ENCODE measurements around the gene GPLD1.
"Not testable (repeated sequence)": the region's sequence is repeated elsewhere in the genome, so short reads cannot be mapped to it uniquely, and the experiment has no call there.

Gene GPLD1

GRCh38 chr6:24453921-24454320 lies 35.5 kb downstream of the GPLD1 start:
- no peak for DNase-seq (ENCODE audit: low read depth)

GRCh38 chr6:24451581-24452388 lies 37.6 kb downstream of the GPLD1 start:
- no peak for DNase-seq (ENCODE audit: low read depth)

DNA sequence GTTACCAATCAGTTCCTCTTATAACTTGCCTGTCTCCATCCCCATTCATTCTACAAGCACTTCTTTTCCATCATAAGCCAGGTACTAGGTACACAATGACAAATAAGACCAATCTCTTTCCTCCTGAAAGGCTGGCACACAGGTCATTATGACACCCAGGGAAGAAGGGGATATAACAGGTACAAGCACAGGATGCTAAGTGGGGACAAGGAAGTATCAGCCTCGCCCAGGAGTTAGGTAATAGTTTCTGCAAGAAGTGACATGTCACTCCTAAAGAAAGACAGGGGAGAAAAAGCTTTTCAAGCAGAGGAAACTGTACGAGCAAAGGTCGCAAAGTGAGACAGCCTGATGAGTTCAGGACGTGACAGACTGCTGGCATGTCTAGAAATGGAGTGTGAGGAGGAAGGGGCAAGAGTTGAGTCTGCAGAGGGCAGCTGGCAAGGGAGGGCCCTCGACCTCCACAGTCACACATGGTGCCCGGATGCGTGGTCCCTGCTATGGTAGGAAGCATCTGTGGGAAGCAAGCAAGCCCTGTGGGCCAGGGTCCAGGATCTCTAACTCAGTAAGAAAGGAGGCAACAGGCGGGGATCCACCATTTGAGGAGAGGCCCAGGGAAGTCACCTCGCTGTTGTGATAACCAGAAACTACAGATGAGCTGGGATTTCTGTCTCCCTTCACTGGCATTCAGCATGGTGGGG lies 40.4 kb downstream of the GPLD1 start:
- no peak for DNase-seq (ENCODE audit: low read depth)

DNA sequence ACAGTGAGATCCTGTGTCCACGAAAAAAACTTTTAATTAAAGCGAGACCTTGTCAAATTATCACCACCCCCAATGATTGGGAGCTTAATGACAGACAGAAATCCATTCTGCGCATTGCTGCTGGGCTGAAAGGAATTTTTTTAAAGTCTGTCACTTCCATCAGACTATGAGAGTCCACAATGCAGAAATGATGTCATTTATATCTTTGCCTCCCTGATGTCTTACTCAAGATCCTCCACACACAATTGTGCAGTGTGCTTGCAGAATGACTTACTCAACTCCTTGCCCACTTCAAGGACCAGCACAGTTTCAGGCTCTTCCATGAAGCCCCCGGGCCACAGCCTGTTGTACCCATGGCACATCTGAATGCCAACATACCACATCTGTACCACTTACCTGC lies 41.0 kb downstream of the GPLD1 start:
- no peak for DNase-seq (ENCODE audit: low read depth)

- DNase-seq (ENCODE audit: low read depth) = no peak
These were observed 42.7 kb downstream of the GPLD1 start for GRCh38 chr6:24446670-24447069.

DNA sequence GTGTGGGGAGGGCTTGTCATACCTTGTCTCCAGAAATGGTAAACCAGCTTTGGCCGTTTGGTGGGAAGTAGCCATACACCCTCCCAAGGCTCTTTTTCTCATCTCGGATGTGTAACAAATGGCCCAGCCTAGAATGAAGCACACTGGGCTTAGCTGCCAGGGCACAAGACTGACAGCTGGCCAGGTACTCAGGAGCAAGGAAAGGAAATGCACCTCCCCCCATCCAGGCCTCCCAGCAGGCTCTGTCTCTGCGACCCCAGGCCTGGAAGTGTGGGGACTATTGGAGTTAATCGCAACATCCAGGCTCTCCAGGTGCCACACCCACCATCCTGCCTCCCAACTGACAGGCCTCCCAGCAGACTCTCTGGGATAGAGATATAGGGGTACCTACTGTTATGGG lies 43.7 kb downstream of the GPLD1 start:
- DNase-seq (ENCODE audit: low read depth) = no peak

GRCh38 chr6:24444588-24444987 lies 44.8 kb downstream of the GPLD1 start:
- no peak for DNase-seq (ENCODE audit: low read depth)

DNA sequence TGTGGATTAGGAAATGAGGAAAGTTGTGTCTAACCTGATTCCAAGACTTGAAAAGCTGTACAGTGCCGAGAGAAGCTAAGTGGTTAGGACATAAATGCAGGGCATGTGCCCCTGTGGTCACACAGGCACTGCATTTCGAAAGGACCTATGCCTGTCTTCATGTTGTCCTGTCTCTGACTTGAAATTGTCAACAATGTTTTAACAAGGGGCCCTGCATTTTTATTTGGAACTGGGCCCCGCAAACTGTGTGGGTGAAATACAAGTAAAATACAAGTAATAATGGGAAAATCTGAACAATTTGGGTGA lies 47.8 kb downstream of the GPLD1 start:
- no peak for DNase-seq (ENCODE audit: low read depth)

- no peak for DNase-seq (ENCODE audit: low read depth)
These were observed 48.3 kb downstream of the GPLD1 start for GRCh38 chr6:24440897-24441598.

- no peak for DNase-seq (ENCODE audit: low read depth)
These were observed 49.4 kb downstream of the GPLD1 start for GRCh38 chr6:24439858-24440539.

DNA sequence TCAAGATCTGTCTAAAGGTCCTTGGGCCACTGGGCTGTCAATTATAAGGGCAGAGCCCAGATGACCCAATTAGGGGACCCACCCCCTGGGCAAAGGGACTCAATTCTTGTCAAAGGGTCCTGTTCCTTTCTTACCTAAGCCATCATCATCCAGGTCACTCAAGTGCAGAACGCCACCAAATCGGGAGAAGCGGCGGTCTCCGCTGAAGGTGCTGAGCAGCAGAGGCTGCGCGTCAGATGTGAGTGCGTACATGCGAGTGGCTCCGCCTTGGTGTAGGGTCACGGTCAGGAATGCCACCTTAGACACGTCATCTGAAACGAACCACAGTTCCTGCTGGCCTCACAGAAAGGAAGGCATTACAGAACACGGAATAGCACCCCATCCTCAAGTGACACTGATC lies 52.4 kb downstream of the GPLD1 start:
- DNase-seq (ENCODE audit: low read depth) = no peak

DNA sequence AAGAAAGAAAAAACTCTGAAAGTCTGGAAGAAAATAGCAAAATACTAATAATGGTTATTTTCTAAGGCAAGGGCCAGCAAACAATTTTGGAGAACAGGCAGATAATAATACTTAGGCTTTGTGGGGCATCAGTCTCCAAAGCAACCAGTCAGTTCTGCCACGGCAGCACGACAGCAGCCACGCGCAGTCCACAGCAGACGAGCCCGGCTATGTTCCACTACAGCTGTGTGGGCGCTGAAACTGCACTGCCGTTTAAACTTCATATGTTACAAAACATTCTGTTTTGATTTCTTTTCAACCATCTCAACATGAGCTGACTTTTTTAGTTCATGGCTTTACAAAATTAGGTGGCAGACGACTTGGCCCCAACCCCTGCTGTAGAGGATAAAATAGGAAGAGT lies 56.8 kb downstream of the GPLD1 start:
- DNase-seq (ENCODE audit: low read depth) = no peak

DNA sequence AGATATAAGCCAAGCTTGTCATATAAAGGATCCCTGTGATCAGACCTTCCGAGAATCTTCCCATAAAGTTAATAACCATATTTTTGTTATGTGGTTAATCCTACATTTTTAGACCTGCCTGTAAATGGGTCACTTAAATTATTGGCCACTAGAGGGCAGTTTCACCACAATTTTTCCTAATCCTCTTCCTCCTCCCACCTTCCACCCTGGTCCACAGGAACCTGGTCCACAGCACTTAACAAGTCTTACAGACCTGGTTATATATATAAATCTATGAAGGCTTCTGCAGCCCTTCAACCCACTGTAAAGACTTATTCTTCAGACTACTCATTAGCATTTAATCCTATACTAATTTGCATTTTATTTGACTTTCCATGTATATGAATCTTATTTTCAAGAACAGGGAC lies 58.3 kb downstream of the GPLD1 start:
- peak; percentile 4 for DNase-seq (ENCODE audit: low read depth)

- DNase-seq (ENCODE audit: low read depth) = no peak
These were observed 59.3 kb downstream of the GPLD1 start for GRCh38 chr6:24430086-24430485.

DNA sequence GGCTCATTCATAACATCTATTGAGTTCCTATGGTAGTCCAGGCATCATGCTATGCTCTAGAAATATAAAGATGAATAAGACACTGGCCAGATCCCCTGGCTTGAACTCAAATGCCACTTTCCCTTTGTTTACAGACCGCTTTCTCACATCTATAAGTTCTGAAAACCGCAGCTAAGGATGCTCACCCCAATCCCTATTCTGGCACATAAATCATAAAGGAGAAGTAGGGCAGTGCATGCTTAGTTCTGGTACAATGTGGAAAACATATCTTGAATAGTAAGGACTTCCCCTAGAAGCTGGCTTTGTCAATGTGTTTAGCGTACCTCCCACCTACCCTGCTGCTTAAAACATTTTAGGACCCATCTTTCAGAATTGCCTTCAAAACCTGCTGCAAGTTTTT lies 60.2 kb downstream of the GPLD1 start:
- no peak for DNase-seq (ENCODE audit: low read depth)

- DNase-seq (ENCODE audit: low read depth) = no peak
These were observed 60.8 kb downstream of the GPLD1 start for GRCh38 chr6:24428615-24429014.

GRCh38 chr6:24426729-24427446 lies 62.5 kb downstream of the GPLD1 start:
- DNase-seq (ENCODE audit: low read depth) = no peak

DNA sequence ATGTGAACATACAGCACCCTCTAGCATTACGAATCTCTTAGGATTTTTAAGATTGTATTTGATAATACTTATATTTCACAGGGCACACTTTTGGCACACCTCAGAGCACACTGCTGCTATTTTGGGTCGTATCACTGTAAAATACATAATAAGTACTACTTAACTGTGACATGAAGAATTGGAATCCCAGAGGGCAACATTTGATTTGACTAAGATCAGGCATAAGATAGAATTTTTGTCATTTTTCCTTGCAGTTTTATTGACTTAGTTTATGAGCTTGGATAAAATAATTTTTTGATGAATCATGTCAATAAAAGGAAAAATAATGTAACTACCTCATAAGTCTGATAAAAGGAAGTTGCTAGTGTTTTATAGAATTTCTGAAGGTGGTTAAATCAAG lies 64.3 kb downstream of the GPLD1 start:
- no peak for DNase-seq (ENCODE audit: low read depth)

DNA sequence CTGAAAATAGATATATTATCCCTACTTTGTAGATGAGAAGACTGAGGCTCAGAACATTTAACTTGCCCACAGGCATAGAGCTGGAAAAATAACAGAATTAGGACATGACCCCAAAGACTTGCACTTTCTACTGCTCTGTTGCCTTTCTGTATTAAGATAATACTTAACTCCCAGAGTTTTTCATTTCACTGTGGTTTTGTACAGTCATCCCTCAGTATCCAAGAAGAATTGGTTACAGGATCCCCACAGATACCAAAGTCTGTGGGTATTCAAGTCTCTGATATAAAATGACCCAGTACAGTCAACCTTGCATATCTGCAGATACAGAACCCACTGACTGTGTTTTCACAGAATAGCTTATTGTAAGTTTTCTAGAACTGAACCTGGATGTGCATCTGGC lies 69.9 kb downstream of the GPLD1 start:
- no peak for DNase-seq (ENCODE audit: low read depth)

GRCh38 chr6:24415753-24416152 lies 73.6 kb downstream of the GPLD1 start:
- DNase-seq (ENCODE audit: low read depth) = no peak

- not testable (repeated sequence) for DNase-seq (ENCODE audit: low read depth)
These were observed 74.8 kb downstream of the GPLD1 start for GRCh38 chr6:24414531-24414930.

DNA sequence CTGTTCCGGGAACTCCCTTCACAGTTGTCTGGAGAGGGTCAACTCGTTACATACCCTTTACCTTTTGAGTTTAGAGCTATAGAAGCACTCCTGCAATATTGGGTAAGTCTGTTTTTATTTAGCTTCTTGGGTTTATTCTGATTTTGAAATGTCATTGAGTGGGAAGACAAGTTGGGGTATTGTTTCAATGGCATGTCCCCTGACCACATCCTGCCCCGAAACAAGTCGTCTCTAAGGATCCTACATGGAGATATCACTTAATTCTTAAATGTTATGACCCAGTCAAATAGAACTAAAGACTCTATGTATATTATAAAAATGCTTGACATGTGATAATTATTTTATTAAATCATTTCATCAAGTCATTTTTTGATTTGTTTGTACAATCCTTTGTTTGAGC lies 77.1 kb downstream of the GPLD1 start:
- no peak for DNase-seq (ENCODE audit: low read depth)
